Measurements from ENCODE around the gene PREPL. TPM values are rescaled to one million over a fixed set of nuclear protein-coding genes. Genes with fewer than 3 reads are reported as not detected.
A peak's percentile ranks its signal among the peaks of the same experiment; 100 is the strongest.

The PREPL gene
- total and polyA plus RNA-seq, 10 of the 15 experiments (the other 5 are each of a cell fraction or from before 2014, with no cell fraction given): 9.2 to 43.0 (median 20.4) TPM

GRCh38 chr2:44361330-44362206 lies at the start of gene PREPL, which contains the start of gene CAMKMT (continued):
- TF ChIP-seq EZH2 (IDR thresholded peaks at IDR 0.05; ENCODE audit: borderline replicate concordance, control insufficient read depth, low read depth, low read length) (no peak), TCF12 (IDR thresholded peaks at IDR 0.05; ENCODE audit: low read depth, low read length) (peak; percentile 75; the same call in 1 of the 2 replicates), BCLAF1 (IDR thresholded peaks at IDR 0.05) (no peak), CBFB (IDR thresholded peaks at IDR 0.05; ENCODE audit: low read depth) (peak; percentile 64), ZNF384 (IDR thresholded peaks at IDR 0.05; ENCODE audit: borderline replicate concordance, low read depth, low read length) (no peak), ZZZ3 (IDR thresholded peaks at IDR 0.05; ENCODE audit: control insufficient read depth, insufficient read length, low read depth) (no peak), ZBTB33 (IDR thresholded peaks at IDR 0.05) (no peak), ZNF207 (IDR thresholded peaks at IDR 0.05; ENCODE audit: borderline replicate concordance) (peak; percentile 93; the same call in 1 of the 2 replicates), CHD2 (IDR thresholded peaks at IDR 0.05; ENCODE audit: borderline replicate concordance, low read depth, low read length) (no peak; the same call in none of the 2 replicates), SMARCA5 (IDR thresholded peaks at IDR 0.05) (no peak), EGR1 (IDR thresholded peaks at IDR 0.05; ENCODE audit: borderline replicate concordance in 1 of 2, low read depth in 2 of 2, low read length in 2 of 2) (no peak), SP1 (IDR thresholded peaks at IDR 0.05; ENCODE audit: low read depth, low read length) (peak; percentile 24), MTA2 (IDR thresholded peaks at IDR 0.05; ENCODE audit: low read depth) (no peak; the same call in 1 of the 2 replicates), CEBPZ (IDR thresholded peaks at IDR 0.05; ENCODE audit: low read depth, low read length) (no peak), NRF1 (conservative IDR thresholded peaks at IDR 0.05; ENCODE audit: low read depth, low read length) (peak; percentile 40; the same call in 1 of the 2 replicates), MYB (IDR thresholded peaks at IDR 0.05; ENCODE audit: borderline replicate concordance, low read depth, low read length) (0 out of 2 replicates have a peak, but pooled peaks have one; percentile 40), MTA3 (IDR thresholded peaks at IDR 0.05; ENCODE audit: borderline replicate concordance, low read length) (no peak)
